Measurements from ENCODE around the gene BLVRB.

DNA sequence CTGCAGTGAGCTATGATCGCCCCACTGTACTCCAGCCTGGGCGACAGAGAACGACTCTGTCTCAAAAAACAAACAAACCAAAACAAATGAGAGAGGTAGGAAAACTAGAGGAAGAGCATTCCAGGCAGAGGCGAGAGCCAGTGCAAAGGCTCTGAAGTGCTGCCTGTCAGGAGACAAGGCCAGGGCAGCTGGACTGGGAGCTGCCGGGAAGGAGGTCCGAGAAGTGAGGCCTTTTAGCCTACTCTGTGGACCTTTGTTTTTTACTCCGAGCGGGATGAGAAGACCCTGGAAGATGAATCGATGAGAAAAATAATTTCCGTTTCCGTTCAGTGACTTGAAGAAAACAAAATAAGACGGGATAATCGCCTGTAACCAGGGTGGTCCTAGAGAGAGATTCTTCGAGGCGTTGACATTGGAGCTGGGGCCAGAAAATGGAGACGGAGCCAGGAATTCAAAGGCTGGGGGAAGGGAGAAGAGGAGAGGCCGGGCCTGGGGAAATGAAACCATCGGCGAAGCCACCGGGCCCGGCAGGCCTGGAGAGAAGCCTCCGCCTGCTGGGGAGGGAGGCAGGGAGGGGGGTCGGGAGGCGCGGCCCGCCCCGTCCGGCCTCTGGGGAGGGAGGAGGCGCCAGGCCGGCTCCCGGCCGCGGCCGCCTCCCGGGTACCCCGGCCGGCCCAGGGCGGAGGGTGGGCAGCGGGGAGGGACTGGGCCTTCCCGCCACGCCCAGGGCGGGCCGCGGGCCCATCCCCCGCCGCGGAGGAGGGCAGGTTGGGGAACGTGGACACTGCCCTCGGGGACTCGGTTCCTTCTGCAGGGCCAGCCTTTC is 31.9 kb downstream of the BLVRB start:
- TF ChIP-seq, protein P1, sequence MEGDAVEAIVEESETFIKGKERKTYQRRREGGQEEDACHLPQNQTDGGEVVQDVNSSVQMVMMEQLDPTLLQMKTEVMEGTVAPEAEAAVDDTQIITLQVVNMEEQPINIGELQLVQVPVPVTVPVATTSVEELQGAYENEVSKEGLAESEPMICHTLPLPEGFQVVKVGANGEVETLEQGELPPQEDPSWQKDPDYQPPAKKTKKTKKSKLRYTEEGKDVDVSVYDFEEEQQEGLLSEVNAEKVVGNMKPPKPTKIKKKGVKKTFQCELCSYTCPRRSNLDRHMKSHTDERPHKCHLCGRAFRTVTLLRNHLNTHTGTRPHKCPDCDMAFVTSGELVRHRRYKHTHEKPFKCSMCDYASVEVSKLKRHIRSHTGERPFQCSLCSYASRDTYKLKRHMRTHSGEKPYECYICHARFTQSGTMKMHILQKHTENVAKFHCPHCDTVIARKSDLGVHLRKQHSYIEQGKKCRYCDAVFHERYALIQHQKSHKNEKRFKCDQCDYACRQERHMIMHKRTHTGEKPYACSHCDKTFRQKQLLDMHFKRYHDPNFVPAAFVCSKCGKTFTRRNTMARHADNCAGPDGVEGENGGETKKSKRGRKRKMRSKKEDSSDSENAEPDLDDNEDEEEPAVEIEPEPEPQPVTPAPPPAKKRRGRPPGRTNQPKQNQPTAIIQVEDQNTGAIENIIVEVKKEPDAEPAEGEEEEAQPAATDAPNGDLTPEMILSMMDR (IDR thresholded peaks at IDR 0.05; ENCODE audit: low read length) = no peak
- TF ChIP-seq EZH2 (optimal IDR thresholded peaks at IDR 0.05; ENCODE audit: low read depth, low read length) (no peak), EZH2phosphoT487 (IDR thresholded peaks at IDR 0.05; ENCODE audit: low read length) (no peak)
